H9 (cell line): ENCODE measurements around the gene ATP13A2. TPM values are rescaled to one million over a fixed set of nuclear protein-coding genes. Genes with fewer than 3 reads are reported as not detected.

ENCODE experiments used
- DNase-seq: peaks from one replicate; pipeline ENCODE4 v3.0.0-alpha.2; 2017
- H2AFZ ChIP-seq: one replicate; pipeline ENCODE4 v1.6.1; 2013; ENCODE audit warnings: mild to moderate bottlenecking, low read length, control low read depth, moderate library complexity
- H2AK5ac ChIP-seq: 2 replicates; pipeline ENCODE4 v1.6.1; 2013; ENCODE audit warnings: low read length, control low read depth, mixed read lengths; ENCODE audit not compliant: insufficient read length
- H2BK120ac ChIP-seq: one replicate; pipeline ENCODE4 v1.6.1; 2013; ENCODE audit warnings: low read depth, mild to moderate bottlenecking, low read length, control low read depth, inconsistent platforms; ENCODE audit not compliant: poor library complexity, severe bottlenecking
- H2BK12ac ChIP-seq: 2 replicates; pipeline ENCODE4 v1.6.1; 2013; ENCODE audit warnings: low read length, control low read depth, mixed read lengths, low read depth; ENCODE audit not compliant: insufficient read length
- H2BK15ac ChIP-seq: 2 replicates; pipeline ENCODE4 v1.6.1; 2013; ENCODE audit warnings: low read depth, low read length, control low read depth
- H2BK20ac ChIP-seq: one replicate; pipeline ENCODE4 v1.6.1; 2013; ENCODE audit warnings: low read depth, mild to moderate bottlenecking, low read length, control low read depth, inconsistent platforms; ENCODE audit not compliant: poor library complexity, severe bottlenecking
- H2BK5ac ChIP-seq: 2 replicates; pipeline ENCODE4 v1.6.1; 2013; ENCODE audit warnings: low read length, control low read depth, mixed read lengths; ENCODE audit not compliant: insufficient read length
- H3K14ac ChIP-seq: 2 replicates; pipeline ENCODE4 v1.6.1; 2013; ENCODE audit warnings: low read length, control low read depth; ENCODE audit not compliant: insufficient read depth
- H3K18ac ChIP-seq: 2 replicates; pipeline ENCODE4 v1.6.1; 2013; ENCODE audit warnings: low read depth, mild to moderate bottlenecking, mixed read lengths, low read length, control low read depth; ENCODE audit not compliant: insufficient read length
- H3K23ac ChIP-seq: 2 replicates; pipeline ENCODE4 v1.6.1; 2013; ENCODE audit warnings: low read length, control low read depth, mixed read lengths, low read depth; ENCODE audit not compliant: insufficient read length
- H3K23me2 ChIP-seq: 2 replicates; pipeline ENCODE4 v1.6.1; 2013; ENCODE audit warnings: low read depth, mild to moderate bottlenecking, mixed read lengths, low read length, control low read depth; ENCODE audit not compliant: insufficient read length, poor library complexity, severe bottlenecking
- H3K27ac ChIP-seq: 2 replicates; pipeline ENCODE4 v1.5.1; 2013; ENCODE audit warnings: low read length, control low read depth, mixed read lengths, low read depth; ENCODE audit not compliant: insufficient read length
- H3K27me3 ChIP-seq: 2 replicates; pipeline ENCODE4 v1.6.1; 2013; ENCODE audit warnings: low read length, control low read depth, inconsistent platforms; ENCODE audit not compliant: insufficient read depth
- H3K4ac ChIP-seq: 2 replicates; pipeline ENCODE4 v1.6.1; 2013; ENCODE audit warnings: low read depth, mild to moderate bottlenecking, control low read depth, inconsistent platforms, low read length, moderate library complexity
- H3K4me1 ChIP-seq: 2 replicates; pipeline ENCODE4 v1.6.1; 2013; ENCODE audit warnings: low read length, control low read depth, inconsistent platforms; ENCODE audit not compliant: insufficient read depth
- H3K4me2 ChIP-seq: 2 replicates; pipeline ENCODE4 v1.6.1; 2013; ENCODE audit warnings: low read length, control low read depth, mixed read lengths; ENCODE audit not compliant: insufficient read length, insufficient read depth
- H3K56ac ChIP-seq: 2 replicates; pipeline ENCODE4 v1.6.1; 2013; ENCODE audit warnings: low read depth, mild to moderate bottlenecking, mixed read lengths, low read length, control low read depth; ENCODE audit not compliant: insufficient read length
- H3K79me1 ChIP-seq: 2 replicates; pipeline ENCODE4 v1.6.1; 2013; ENCODE audit warnings: low read depth, mild to moderate bottlenecking, moderate library complexity, low read length, control low read depth, inconsistent platforms; ENCODE audit not compliant: insufficient read depth, poor library complexity, severe bottlenecking
- H3K79me2 ChIP-seq: 2 replicates; pipeline ENCODE4 v1.6.1; 2013; ENCODE audit warnings: low read length, control low read depth, inconsistent platforms; ENCODE audit not compliant: insufficient read depth
- H3K9ac ChIP-seq: 2 replicates; pipeline ENCODE4 v1.6.1; 2013; ENCODE audit warnings: low read length, control low read depth, mixed read lengths; ENCODE audit not compliant: insufficient read length; ENCODE audit errors: extremely low read depth
- H3K9me3 ChIP-seq: one replicate; pipeline ENCODE4 v1.6.1; 2013; ENCODE audit warnings: low read depth, low read length, inconsistent platforms; ENCODE audit not compliant: control insufficient read depth
- H3T11ph ChIP-seq: one replicate; pipeline ENCODE4 v1.6.1; 2013; ENCODE audit warnings: mild to moderate bottlenecking, low read length, control low read depth, inconsistent platforms
- H4K20me1 ChIP-seq: one replicate; pipeline ENCODE4 v1.6.1; 2013; ENCODE audit not compliant: control insufficient read depth, insufficient read length, insufficient read depth
- H4K5ac ChIP-seq: 2 replicates; pipeline ENCODE4 v1.6.1; 2013; ENCODE audit warnings: low read depth, mild to moderate bottlenecking, mixed read lengths, low read length, control low read depth; ENCODE audit not compliant: insufficient read length
- H4K8ac ChIP-seq: replicated peaks from 2 replicates; pipeline ENCODE4 v1.6.1; 2013; ENCODE audit warnings: low read length, control low read depth, mixed read lengths, low read depth; ENCODE audit not compliant: insufficient read length
- H4K91ac ChIP-seq: 2 replicates; pipeline ENCODE4 v1.6.1; 2013; ENCODE audit warnings: low read depth, mild to moderate bottlenecking, moderate library complexity, mixed read lengths, low read length, control low read depth; ENCODE audit not compliant: insufficient read length
- H3K27ac Mint-ChIP-seq, 3 experiments: 2 replicates in 2 of 3; 3 replicates in 1 of 3; pipeline ENCODE4 v1.8.0; 2020 to 2021; ENCODE audit warnings: mixed read lengths in 3 of 3, mild to moderate bottlenecking in 1 of 3, moderate library complexity in 1 of 3
- H3K27me3 Mint-ChIP-seq: 2 replicates; pipeline ENCODE4 v1.8.0; 2021; ENCODE audit warnings: low read depth, mild to moderate bottlenecking, moderate library complexity, mixed read lengths
- H3K36me3 Mint-ChIP-seq, 3 experiments: 2 replicates in 2 of 3; 3 replicates in 1 of 3; pipeline ENCODE4 v1.8.0; 2020 to 2021; ENCODE audit warnings: low read depth in 3 of 3, mixed read lengths in 3 of 3; ENCODE audit not compliant: insufficient read depth in 1 of 3
- H3K4me1 Mint-ChIP-seq, 2 experiments: 2 replicates each; pipeline ENCODE4 v1.8.0; 2020; ENCODE audit warnings: mixed read lengths in 2 of 2
- H3K4me3 Mint-ChIP-seq, 2 experiments: 2 replicates in 1 of 2; 3 replicates in 1 of 2; pipeline ENCODE4 v1.8.0; 2020 to 2021; ENCODE audit warnings: mild to moderate bottlenecking in 2 of 2, mixed read lengths in 2 of 2, moderate library complexity in 1 of 2
- H3K9me3 Mint-ChIP-seq, 2 experiments: 2 replicates in 1 of 2; 3 replicates in 1 of 2; pipeline ENCODE4 v1.8.0; 2020; ENCODE audit warnings: mild to moderate bottlenecking in 2 of 2, mixed read lengths in 2 of 2, moderate library complexity in 1 of 2
- CTCF ChIP-seq: fragments of 200-600 bp; sonication (generic); conservative IDR thresholded peaks from 3 replicates; pipeline ENCODE4 v1.8.0; 2021; ENCODE audit warnings: antibody characterized with exemption, mild to moderate bottlenecking
- WGBS: extraction: QIAGEN DNeasy Blood & Tissue Kit; methylation state at CpG from one replicate; pipeline ENCODE4 v1.1.7; 2013; ENCODE audit warnings: missing lambda C conversion rate, low lambda C conversion rate, mixed read lengths; ENCODE audit not compliant: insufficient read length; ENCODE audit errors: extremely low coverage; 5-methylcytosine and 5-hydroxymethylcytosine counted together
- total RNA-seq: library from RNA; stranded (reverse); gene quantifications from 2 replicates; pipeline ENCODE4 v1.2.1, GENCODE V29; 2021

ATP13A2 gene
- total RNA-seq, 1 experiment from 2014 or later, result 53.6 TPM

- no peak overlapping the region for H2AK5ac ChIP-seq
- H4K8ac ChIP-seq, result no peak overlapping the region
- H4K91ac ChIP-seq, result no peak overlapping the region
- Mint-ChIP-seq H3K4me3 (no peak overlapping the region), H3K9me3 (no peaks in the 10 kb centered on the region), H3K4me1 (peaks cover 21 to 30% of the 10 kb centered on the region in 2 experiments), H3K27ac (peak overlapping the region in 1 of 3 experiments; percentile 34; a peak in 2 of 7 replicates), H3K36me3 (peaks cover 5 to 12% (median 10%) of the 10 kb centered on the region in 3 experiments; a peak in 4 of 7 replicates), H3K27me3 (peaks cover 9% of the 10 kb centered on the region)
- no peak overlapping the region for H3T11ph ChIP-seq
- peaks cover 11% of the 10 kb centered on the region for H3K23me2 ChIP-seq
- no peak overlapping the region for H2BK15ac ChIP-seq
- no peak overlapping the region for H3K56ac ChIP-seq
- no peak overlapping the region for H3K4ac ChIP-seq
- H3K27me3 ChIP-seq, result no peaks in the 10 kb centered on the region
- no peak for DNase-seq
- no peak overlapping the region for H3K27ac ChIP-seq
- no peak overlapping the region for H4K5ac ChIP-seq
- no peaks in the 10 kb centered on the region; the same call in 1 of the 2 replicates for H3K79me2 ChIP-seq
- no peak overlapping the region for H2BK5ac ChIP-seq
- H4K20me1 ChIP-seq, result no peaks in the 10 kb centered on the region
- H3K23ac ChIP-seq, result no peak overlapping the region
- no peaks in the 10 kb centered on the region for H3K9me3 ChIP-seq
- H3K18ac ChIP-seq, result no peak overlapping the region
- no peak overlapping the region for H3K9ac ChIP-seq
- no peak overlapping the region for H2BK20ac ChIP-seq
- no CpG with 5 or more reads among the region's 4 CpGs for WGBS
- H3K4me2 ChIP-seq, result no peak overlapping the region
- no peak overlapping the region for H2BK12ac ChIP-seq
- H3K4me1 ChIP-seq, result no peaks in the 10 kb centered on the region; the same call in 1 of the 2 replicates
- no peak overlapping the region; the same call in 1 of the 2 replicates for H3K14ac ChIP-seq
- no peak overlapping the region for H2BK120ac ChIP-seq
- no peaks in the 10 kb centered on the region for H3K79me1 ChIP-seq
- no peak for TF ChIP-seq CTCF
- no peak overlapping the region for H2AFZ ChIP-seq
These were observed 28.1 kb downstream of the ATP13A2 start for GRCh38 chr1:16983649-16984048.
